ENCODE results near the gene LRIT1.

GRCh38 chr10:84257343-84258020, 16.1 kb upstream of the LRIT1 start:
- TF ChIP-seq POLR2AphosphoS5 (IDR thresholded peaks at IDR 0.05; ENCODE audit: borderline replicate concordance, low read depth, low read length) (no peak), EZH2 (IDR thresholded peaks at IDR 0.05) (no peak), FOXP2 (optimal IDR thresholded peaks at IDR 0.05; ENCODE audit: control extremely low read depth, extremely low read length, insufficient read depth) (no peak)

Measured in SK-N-MC (cell line).